NOMO-1 treated with dmso at 0.1 percent for 144 hours (cell line): ENCODE data around the gene LCE3E.

Experiments used
- DNase-seq: peaks from one replicate; lab custom pipeline; 2025; ENCODE audit not compliant: unreplicated experiment; lab: John Stamatoyannopoulos, UW

The LCE3E gene

GRCh38 chr1:152517237-152517811 is 49.3 kb downstream of the LCE3E start:
- no peak for DNase-seq

GRCh38 chr1:152516082-152516481 is 50.5 kb downstream of the LCE3E start:
- DNase-seq = no peak
